GM18519 (cell line): ENCODE results near the gene RAB32.

Experiments used
- ATAC-seq: cut with Tn5 transposase; IDR thresholded peaks from one replicate; pipeline ENCODE4 v1.9.1; 2021; ENCODE audit warnings: mild to moderate bottlenecking, moderate library complexity; ENCODE audit not compliant: unreplicated experiment, low FRiP score

The RAB32 gene

DNA sequence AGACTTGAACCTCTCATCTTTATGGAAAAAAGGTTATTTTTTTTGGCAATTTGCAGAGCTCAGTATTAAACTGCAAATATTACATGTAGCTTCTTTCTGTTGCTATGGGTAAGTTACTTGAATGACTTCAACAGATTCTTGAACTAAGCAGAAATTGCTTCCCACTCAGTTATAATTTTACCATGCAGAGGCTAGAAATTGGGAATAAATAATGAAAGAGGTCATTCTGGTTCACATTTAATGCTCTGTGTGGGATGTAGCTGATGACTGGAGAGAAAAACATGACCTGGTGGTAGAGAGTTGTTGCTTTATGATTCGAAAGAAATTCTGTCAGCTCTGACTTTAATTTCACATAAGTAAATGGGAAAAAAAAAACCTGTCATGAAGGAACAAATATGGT is 38.3 kb downstream of the RAB32 start:
- no peak for ATAC-seq

GRCh38 chr6:146582857-146583256 is 39.2 kb downstream of the RAB32 start:
- ATAC-seq, result no peak

DNA sequence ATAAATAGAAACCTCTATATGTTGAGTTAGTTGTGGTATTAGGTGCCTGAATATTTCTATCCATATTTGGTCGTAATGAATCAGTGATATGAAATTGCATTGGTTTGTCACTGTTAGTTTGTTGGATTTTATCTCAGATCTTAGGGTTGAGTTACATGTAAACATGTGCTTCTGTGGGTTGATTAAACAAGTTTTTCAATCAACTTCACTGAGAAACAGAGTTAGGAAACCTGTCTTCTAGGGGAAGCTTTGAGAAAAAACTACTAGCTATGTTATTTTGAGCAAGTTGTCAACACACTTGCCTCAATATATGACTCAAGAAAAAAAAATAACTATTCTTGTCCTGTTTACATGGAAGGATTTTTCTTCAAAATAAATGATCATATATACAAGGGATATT is 40.3 kb downstream of the RAB32 start:
- no peak for ATAC-seq

GRCh38 chr6:146587459-146587858 is 43.8 kb downstream of the RAB32 start:
- ATAC-seq, result no peak

DNA sequence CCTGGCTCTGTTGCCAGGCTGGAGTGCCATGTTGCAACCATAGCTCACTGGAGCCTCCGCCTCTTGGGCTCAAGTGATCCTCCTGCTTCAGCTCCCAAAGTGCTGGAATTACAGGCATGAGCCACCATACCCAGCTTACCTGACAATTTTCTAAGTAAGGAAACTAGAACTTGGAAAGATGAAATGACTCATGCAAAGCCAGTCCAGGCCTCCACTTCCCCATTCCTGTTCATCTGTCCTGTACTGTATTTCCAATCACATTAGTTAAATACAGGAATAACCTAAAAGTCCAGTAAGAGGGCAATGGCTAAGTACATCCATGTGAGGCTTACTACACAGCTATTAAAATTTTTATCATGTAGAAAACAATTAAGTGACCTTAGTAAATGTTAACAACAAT is 46.9 kb downstream of the RAB32 start:
- ATAC-seq, result no peak

DNA sequence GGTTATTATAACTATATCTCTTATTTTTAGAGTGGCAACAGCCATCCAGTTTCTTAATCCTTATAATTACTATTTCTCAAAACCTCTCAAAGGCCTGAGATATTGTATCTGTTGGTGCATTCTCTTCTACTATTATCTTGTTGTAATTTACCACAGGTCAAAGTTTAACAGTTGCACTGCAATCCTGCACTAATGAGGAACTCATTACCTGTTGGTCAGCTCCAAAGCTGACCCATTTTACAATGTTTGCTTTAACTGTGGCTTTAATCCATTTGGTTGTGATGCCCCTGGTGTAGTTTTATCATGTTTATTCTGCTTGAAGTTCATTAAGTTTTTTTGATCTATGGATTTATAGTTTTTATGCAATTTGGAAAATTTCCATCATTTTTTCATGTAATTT is 48.8 kb downstream of the RAB32 start:
- ATAC-seq, result no peak

- no peak for ATAC-seq
Observed at GRCh38 chr6:146593986-146594385, 50.4 kb downstream of the RAB32 start.

DNA sequence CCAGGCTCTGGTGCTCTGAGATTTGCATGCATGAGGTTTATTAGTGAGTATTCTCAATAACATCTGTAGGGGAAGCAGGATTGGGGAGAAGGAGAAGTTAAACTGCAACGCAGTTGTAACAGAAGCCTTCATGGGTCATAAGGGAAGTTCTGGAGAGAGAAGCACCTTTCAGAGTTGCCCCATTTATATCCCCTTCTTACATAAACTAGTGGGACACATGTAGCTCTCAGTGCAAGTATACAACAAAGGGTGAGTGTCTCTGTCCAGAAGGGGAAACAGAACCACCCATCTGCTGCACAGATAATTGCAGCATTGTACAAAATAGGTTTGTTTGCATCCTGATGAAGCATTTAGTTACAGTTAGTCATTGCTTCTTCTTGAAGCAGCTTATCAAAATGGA is 50.9 kb downstream of the RAB32 start:
- ATAC-seq, result no peak

- no peak for ATAC-seq
Observed at GRCh38 chr6:146595972-146596731, 52.5 kb downstream of the RAB32 start.

GRCh38 chr6:146598772-146599405 is 55.3 kb downstream of the RAB32 start, which contains the start of gene ADGB:
Gene ADGB, plus strand, starts transcription at chr6:146598972. Its CDS starts 69 bp downstream, at chr6:146599041.
- ATAC-seq, result peak; percentile 37

GRCh38 chr6:146601352-146601751 is 57.7 kb downstream of the RAB32 start:
- ATAC-seq, result no peak

DNA sequence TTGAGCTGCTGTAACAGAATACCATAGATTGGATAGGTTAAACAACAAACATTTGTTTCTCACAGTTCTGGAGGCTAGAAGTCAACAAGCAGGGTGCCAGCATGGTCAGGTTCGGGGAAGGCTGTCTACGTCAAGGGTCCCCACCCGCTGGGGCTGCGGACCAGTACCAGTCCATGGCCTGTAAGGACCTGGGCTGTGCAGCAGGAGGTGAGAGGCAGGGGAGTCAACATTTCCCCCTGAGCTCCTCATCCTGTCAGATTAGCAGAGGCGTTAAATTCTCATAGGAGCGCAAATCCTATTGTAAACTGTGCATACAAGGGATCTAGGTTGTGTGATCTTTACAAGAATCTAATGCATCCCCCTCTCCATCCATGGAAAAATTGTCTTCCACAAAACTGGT is 58.9 kb downstream of the RAB32 start:
- no peak for ATAC-seq
